Caco-2 (cell line): ENCODE results near the gene ARNT2. TPM values are rescaled to one million over a fixed set of nuclear protein-coding genes. Genes with fewer than 3 reads are reported as not detected.

Experiments
- BruUV-seq: library from RNA; stranded (reverse); fragments of 400-500 nt; replicated peaks from 2 replicates; lab custom pipeline; 2021; lab: Mats Ljungman, UMichigan
- CTCF ChIA-PET: fragments of 300-600 bp; sonication (Branson Sonifier 250); formaldehyde crosslinking; loops from one replicate; lab custom pipeline; 2022; ENCODE audit warnings: antibody characterized with exemption; lab: Charles Lee
- POLR2A ChIA-PET: fragments of 300-600 bp; sonication (Branson Sonifier 250); formaldehyde crosslinking; loops from one replicate; lab custom pipeline; 2022; ENCODE audit warnings: antibody characterized with exemption; lab: Charles Lee
- DNase-seq, 2 experiments: peaks; one replicate each; pipeline versions ENCODE4 v3.0.0 to v3.0.0-alpha.2; 2020 to 2022
- H3K27me3 ChIP-seq: replicated peaks from 2 replicates; pipeline ENCODE4 v1.6.0; 2011; ENCODE audit warnings: low read length; ENCODE audit not compliant: control insufficient read depth, insufficient read depth
- H3K36me3 ChIP-seq: 2 replicates; pipeline ENCODE4 v1.5.1; 2011; ENCODE audit warnings: low read length; ENCODE audit not compliant: control insufficient read depth, insufficient read depth
- H3K4me1 ChIP-seq: fragments of 250-450 bp; sonication (Bioruptor Pico); 2 replicates; pipeline ENCODE4 v1.5.1; 2020; ENCODE audit warnings: mild to moderate bottlenecking
- H3K4me3 ChIP-seq: 2 replicates; pipeline ENCODE4 v1.5.1; 2011; ENCODE audit warnings: low read depth, mild to moderate bottlenecking, control low read depth, low read length
- H3K9me3 ChIP-seq: fragments of 250-450 bp; sonication (Bioruptor Pico); 2 replicates; pipeline ENCODE4 v1.5.1; 2020; ENCODE audit warnings: mild to moderate bottlenecking, moderate library complexity
- H3K27ac Mint-ChIP-seq: one replicate; pipeline ENCODE4 v1.8.0; 2022; ENCODE audit warnings: mixed read lengths; ENCODE audit not compliant: unreplicated experiment
- H3K27me3 Mint-ChIP-seq: one replicate; pipeline ENCODE4 v1.8.0; 2022; ENCODE audit warnings: mixed read lengths; ENCODE audit not compliant: insufficient read depth, unreplicated experiment
- H3K36me3 Mint-ChIP-seq: one replicate; pipeline ENCODE4 v1.8.0; 2022; ENCODE audit warnings: mild to moderate bottlenecking, mixed read lengths; ENCODE audit not compliant: insufficient read depth, unreplicated experiment
- H3K4me1 Mint-ChIP-seq: one replicate; pipeline ENCODE4 v1.8.0; 2022; ENCODE audit warnings: low read depth, mixed read lengths; ENCODE audit not compliant: unreplicated experiment
- H3K4me3 Mint-ChIP-seq: one replicate; pipeline ENCODE4 v1.8.0; 2022; ENCODE audit warnings: mild to moderate bottlenecking, moderate library complexity, mixed read lengths; ENCODE audit not compliant: unreplicated experiment
- H3K9me3 Mint-ChIP-seq: one replicate; pipeline ENCODE4 v1.8.0; 2022; ENCODE audit warnings: mixed read lengths; ENCODE audit not compliant: unreplicated experiment
- CTCF ChIP-seq, 2 experiments: fragments of 200-600 bp in 1 of 2; IDR thresholded peaks; 1 replicate in 1 of 2; 2 replicates in 1 of 2; pipeline versions ENCODE4 v1.5.1 to v1.8.0; 2011 to 2022; ENCODE audit warnings: antibody characterized with exemption in 1 of 2, control low read depth in 1 of 2, inconsistent platforms in 1 of 2, low read depth in 1 of 2, low read length in 1 of 2, mild to moderate bottlenecking in 1 of 2, moderate library complexity in 1 of 2; ENCODE audit not compliant: insufficient read depth in 1 of 2, severe bottlenecking in 1 of 2, unreplicated experiment in 1 of 2
- intact Hi-C: fragments of 100-400 bp; cut with micrococcal nuclease; formaldehyde crosslinking; loops from one replicate; pipeline ENCODE4 v1.10.0; 2022; ENCODE audit not compliant: unreplicated experiment
- total RNA-seq: library from RNA; stranded (reverse); gene quantifications from 2 replicates; pipeline ENCODE4 v1.2.3, GENCODE V29; 2022

Gene ARNT2
- total RNA-seq, 1 experiment from 2014 or later, result 0.23 TPM

GRCh38 chr15:80494351-80494751 is 90.2 kb downstream of the ARNT2 start:
- H3K36me3 Mint-ChIP-seq, result no peaks in the 10 kb centered on the region
- Histone ChIP-seq H3K4me3 (no peak overlapping the region), H3K36me3 (no peaks in the 10 kb centered on the region), H3K27me3 (no peaks in the 10 kb centered on the region), H3K9me3 (no peaks in the 10 kb centered on the region; the same call in 1 of the 2 replicates), H3K4me1 (peaks cover 34% of the 10 kb centered on the region)
- intact Hi-C loops, result no loop called here
- CTCF ChIA-PET, result no interaction called here
- peak overlapping the region; percentile 76 for H3K27ac Mint-ChIP-seq
- peaks cover 43% of the 10 kb centered on the region for H3K4me1 Mint-ChIP-seq
- no peaks in the 10 kb centered on the region for H3K27me3 Mint-ChIP-seq
- peak; percentile 42 to 62 for DNase-seq
- BruUV-seq, result no TSS peak
- H3K4me3 Mint-ChIP-seq, result peak overlapping the region; percentile 23
- no peaks in the 10 kb centered on the region for H3K9me3 Mint-ChIP-seq
- POLR2A ChIA-PET, result no interaction called here
- TF ChIP-seq CTCF (IDR thresholded peaks at IDR 0.05; ENCODE audit: insufficient read depth in 1 of 2, low read depth in 1 of 2, low read length in 1 of 2, severe bottlenecking in 1 of 2, unreplicated experiment in 1 of 2), result no peak

- no peaks in the 10 kb centered on the region for H3K36me3 Mint-ChIP-seq
- no TSS peak for BruUV-seq
- no peaks in the 10 kb centered on the region for H3K9me3 Mint-ChIP-seq
- peak overlapping the region; percentile 23 for H3K4me3 Mint-ChIP-seq
- H3K27me3 Mint-ChIP-seq, result no peaks in the 10 kb centered on the region
- peaks cover 43% of the 10 kb centered on the region for H3K4me1 Mint-ChIP-seq
- ChIA-PET CTCF (no interaction called here), POLR2A (no interaction called here)
- intact Hi-C loops, result loop anchor here (5.0 kb wide), 1 partner anchor 37 kb away; no protein-coding TSS in a partner anchor
- Histone ChIP-seq H3K4me3 (no peak overlapping the region), H3K36me3 (no peaks in the 10 kb centered on the region), H3K27me3 (no peaks in the 10 kb centered on the region), H3K9me3 (no peaks in the 10 kb centered on the region; the same call in 1 of the 2 replicates), H3K4me1 (peaks cover 34% of the 10 kb centered on the region)
- TF ChIP-seq CTCF (IDR thresholded peaks at IDR 0.05; ENCODE audit: insufficient read depth in 1 of 2, low read depth in 1 of 2, low read length in 1 of 2, severe bottlenecking in 1 of 2, unreplicated experiment in 1 of 2), result no peak
- H3K27ac Mint-ChIP-seq, result peak overlapping the region; percentile 76
- no peak for DNase-seq
Measured at GRCh38 chr15:80494756-80495155, 90.6 kb downstream of the ARNT2 start.

- H3K4me1 ChIP-seq, result peaks cover 34% of the 10 kb centered on the region
- no peak for TF ChIP-seq CTCF (IDR thresholded peaks at IDR 0.05; ENCODE audit: insufficient read depth in 1 of 2, low read depth in 1 of 2, low read length in 1 of 2, severe bottlenecking in 1 of 2, unreplicated experiment in 1 of 2)
- no peaks in the 10 kb centered on the region for H3K27me3 ChIP-seq
- H3K27ac Mint-ChIP-seq, result peak overlapping the region; percentile 76
- H3K9me3 Mint-ChIP-seq, result no peaks in the 10 kb centered on the region
- CTCF ChIA-PET, result no interaction called here
- H3K9me3 ChIP-seq, result no peaks in the 10 kb centered on the region; the same call in 1 of the 2 replicates
- H3K4me3 Mint-ChIP-seq, result peak overlapping the region; percentile 3
- H3K4me1 Mint-ChIP-seq, result peaks cover 43% of the 10 kb centered on the region
- H3K27me3 Mint-ChIP-seq, result no peaks in the 10 kb centered on the region
- peak; percentile 41 to 63 for DNase-seq
- H3K36me3 Mint-ChIP-seq, result no peaks in the 10 kb centered on the region
- H3K36me3 ChIP-seq, result no peaks in the 10 kb centered on the region
- POLR2A ChIA-PET, result no interaction called here
- no peak overlapping the region for H3K4me3 ChIP-seq
- intact Hi-C loops, result loop anchor here (5.0 kb wide), 1 partner anchor 38 kb away; no protein-coding TSS in a partner anchor
- no TSS peak for BruUV-seq
Measured at GRCh38 chr15:80495401-80495942, 91.3 kb downstream of the ARNT2 start.
